Uterus (tissue), 4 donors: Measurements from ENCODE around the gene HIF1AN. TPM values are rescaled to one million over a fixed set of nuclear protein-coding genes. Genes with fewer than 3 reads are reported as not detected.
A peak's percentile ranks its signal among the peaks of the same experiment; 100 is the strongest.

Source experiments
- DNase-seq, 2 donors: peaks; one replicate each; pipeline ENCODE4 v3.0.0-alpha.2; 2019 to 2020
- H3K27ac ChIP-seq, 2 donors: fragments of 200-600 bp; sonication (generic); 1 replicate in 1 of 2; 2 replicates in 1 of 2; pipeline ENCODE4 v1.5.1; 2016 to 2018
- H3K27me3 ChIP-seq, 2 donors: fragments of 200-600 bp; sonication (generic); one replicate each; pipeline ENCODE4 v1.5.1; 2018 to 2019; ENCODE audit warnings: control low read depth in 1 of 2
- H3K36me3 ChIP-seq, 2 donors: fragments of 200-600 bp; sonication (generic); one replicate each; pipeline ENCODE4 v1.5.1; 2019; ENCODE audit warnings: control low read depth in 1 of 2
- H3K4me1 ChIP-seq, 2 donors: fragments of 200-600 bp; sonication (generic); one replicate each; pipeline ENCODE4 v1.5.1; 2018 to 2019; ENCODE audit warnings: control low read depth in 1 of 2
- H3K4me3 ChIP-seq, 2 donors: fragments of 200-600 bp; sonication (generic); 1 replicate in 1 of 2; 2 replicates in 1 of 2; pipeline ENCODE4 v1.5.1; 2018 to 2019; ENCODE audit warnings: mild to moderate bottlenecking in 1 of 2
- H3K9me3 ChIP-seq, 2 donors: fragments of 200-600 bp; sonication (generic); one replicate each; pipeline ENCODE4 v1.5.1; 2019; ENCODE audit warnings: control low read depth in 1 of 2
- POLR2A ChIP-seq, 2 donors: fragments of 450-650 bp; IDR thresholded peaks; one replicate each; pipeline ENCODE4 v1.6.1; 2016; ENCODE audit warnings: antibody characterized with exemption in 2 of 2, mild to moderate bottlenecking in 1 of 2, moderate library complexity in 1 of 2
- intact Hi-C: fragments of 100-400 bp; cut with DNase I; formaldehyde crosslinking; loops from one replicate; pipeline ENCODE4 v1.15.1; 2023; ENCODE audit warnings: low total_unique reads
- total RNA-seq, 4 donors: library from RNA; depleted of rRNA in 3 of 4; stranded (reverse); fragments of >200 nt in 3 of 4; gene quantifications; one replicate each; pipeline versions ENCODE4 v1.1.0 to v1.2.4, GENCODE V29; 2014 to 2023
- TF ChIP-seq, protein P1 (sequence below), 4 experiments: fragments of 200-600 bp in 2 of 4; fragments of 450-650 bp in 2 of 4; sonication (generic) in 2 of 4; IDR thresholded peaks; one replicate each; pipeline ENCODE4 v1.5.1; 2016 to 2019; ENCODE audit warnings: antibody characterized with exemption in 4 of 4, mild to moderate bottlenecking in 2 of 4, moderate library complexity in 1 of 4
- donor health status: DM: yes; HTN: yes; CAD: no.

The HIF1AN gene
- total RNA-seq, 4 donors from 2014 or later: 2.8 to 36.2 (median 13.6) TPM

DNA sequence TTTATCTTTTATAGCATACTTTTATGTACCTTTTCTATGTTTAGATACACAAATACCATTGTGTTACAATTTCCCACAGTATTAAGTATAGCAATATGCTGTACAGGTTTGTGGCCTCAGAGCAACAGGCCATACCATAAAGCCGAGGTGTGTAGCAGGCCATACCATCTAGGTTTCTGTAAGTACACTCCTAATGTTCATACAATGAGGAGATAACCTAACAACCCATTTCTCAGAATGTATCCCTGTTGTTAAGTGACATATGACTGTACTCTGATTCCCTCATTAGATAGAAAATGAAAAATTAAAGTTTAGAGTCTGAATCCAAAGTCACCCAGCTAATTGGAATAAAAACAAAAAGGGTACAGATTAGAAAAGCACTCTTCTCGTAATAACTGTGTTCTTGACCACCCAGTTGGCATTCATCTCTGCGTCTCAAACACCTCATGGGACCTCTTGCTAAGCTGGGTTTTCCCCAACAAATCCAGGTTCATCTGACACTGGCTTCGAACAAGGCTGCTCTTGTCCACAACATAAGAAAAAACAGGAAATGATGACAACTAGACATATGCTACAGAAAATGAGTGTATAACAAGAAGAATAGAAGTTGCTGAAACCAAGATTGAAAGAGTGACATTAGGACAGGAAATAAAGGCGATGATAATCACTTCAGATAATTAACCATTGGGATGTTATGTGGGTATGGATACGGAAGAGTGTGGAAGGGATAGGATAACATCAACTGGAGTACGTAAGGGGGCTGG lies 7.4 kb upstream of the HIF1AN start:
- intact Hi-C loops: no loop called here
- no peaks in the 10 kb centered on the region for H3K4me1 ChIP-seq
- H3K9me3 ChIP-seq: no peaks in the 10 kb centered on the region
- H3K36me3 ChIP-seq: no peaks in the 10 kb centered on the region
- TF ChIP-seq, protein P1, sequence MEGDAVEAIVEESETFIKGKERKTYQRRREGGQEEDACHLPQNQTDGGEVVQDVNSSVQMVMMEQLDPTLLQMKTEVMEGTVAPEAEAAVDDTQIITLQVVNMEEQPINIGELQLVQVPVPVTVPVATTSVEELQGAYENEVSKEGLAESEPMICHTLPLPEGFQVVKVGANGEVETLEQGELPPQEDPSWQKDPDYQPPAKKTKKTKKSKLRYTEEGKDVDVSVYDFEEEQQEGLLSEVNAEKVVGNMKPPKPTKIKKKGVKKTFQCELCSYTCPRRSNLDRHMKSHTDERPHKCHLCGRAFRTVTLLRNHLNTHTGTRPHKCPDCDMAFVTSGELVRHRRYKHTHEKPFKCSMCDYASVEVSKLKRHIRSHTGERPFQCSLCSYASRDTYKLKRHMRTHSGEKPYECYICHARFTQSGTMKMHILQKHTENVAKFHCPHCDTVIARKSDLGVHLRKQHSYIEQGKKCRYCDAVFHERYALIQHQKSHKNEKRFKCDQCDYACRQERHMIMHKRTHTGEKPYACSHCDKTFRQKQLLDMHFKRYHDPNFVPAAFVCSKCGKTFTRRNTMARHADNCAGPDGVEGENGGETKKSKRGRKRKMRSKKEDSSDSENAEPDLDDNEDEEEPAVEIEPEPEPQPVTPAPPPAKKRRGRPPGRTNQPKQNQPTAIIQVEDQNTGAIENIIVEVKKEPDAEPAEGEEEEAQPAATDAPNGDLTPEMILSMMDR (IDR thresholded peaks at IDR 0.05): no peak
- no peak for TF ChIP-seq POLR2A (IDR thresholded peaks at IDR 0.05)
- H3K4me3 ChIP-seq: peak overlapping the region; percentile 88 to 96
- DNase-seq: no peak
- peak overlapping the region; percentile 81 to 88 for H3K27ac ChIP-seq
- H3K27me3 ChIP-seq: no peaks in the 10 kb centered on the region

DNA sequence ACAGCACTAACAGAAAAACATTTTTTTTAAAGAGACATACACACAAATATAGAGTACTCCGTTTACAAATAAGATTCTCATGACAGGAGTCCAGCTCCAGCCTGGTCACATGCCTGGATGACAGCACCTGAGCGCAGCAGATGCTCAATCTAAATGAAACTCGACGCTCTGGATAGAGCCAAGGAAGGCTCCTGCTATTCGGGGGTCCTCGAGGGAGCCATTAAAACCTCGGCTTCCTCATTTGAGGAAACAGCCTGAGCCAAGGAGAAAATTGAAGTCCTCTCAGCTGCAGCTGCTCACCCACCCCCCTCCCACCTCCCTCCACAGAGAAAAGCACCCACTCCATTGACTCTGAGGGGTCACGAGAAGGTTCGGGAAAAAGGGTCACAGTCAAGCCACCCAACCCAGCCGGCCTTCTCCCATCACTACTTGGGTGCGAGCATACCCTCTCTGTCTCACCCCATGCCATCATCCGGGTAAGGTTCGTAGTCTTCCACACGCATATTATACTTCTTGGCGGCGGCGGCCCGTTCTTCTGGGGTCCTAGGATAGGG lies 6.7 kb upstream of the HIF1AN start:
- Histone ChIP-seq H3K4me1 (no peaks in the 10 kb centered on the region), H3K9me3 (no peaks in the 10 kb centered on the region), H3K27ac (peak overlapping the region; percentile 81 to 88), H3K36me3 (no peaks in the 10 kb centered on the region), H3K4me3 (peak overlapping the region; percentile 88 to 96), H3K27me3 (no peaks in the 10 kb centered on the region)
- TF ChIP-seq, protein P1 (IDR thresholded peaks at IDR 0.05): no peak
- no peak for TF ChIP-seq POLR2A (IDR thresholded peaks at IDR 0.05)
- no peak for DNase-seq
- intact Hi-C loops: no loop called here

DNA sequence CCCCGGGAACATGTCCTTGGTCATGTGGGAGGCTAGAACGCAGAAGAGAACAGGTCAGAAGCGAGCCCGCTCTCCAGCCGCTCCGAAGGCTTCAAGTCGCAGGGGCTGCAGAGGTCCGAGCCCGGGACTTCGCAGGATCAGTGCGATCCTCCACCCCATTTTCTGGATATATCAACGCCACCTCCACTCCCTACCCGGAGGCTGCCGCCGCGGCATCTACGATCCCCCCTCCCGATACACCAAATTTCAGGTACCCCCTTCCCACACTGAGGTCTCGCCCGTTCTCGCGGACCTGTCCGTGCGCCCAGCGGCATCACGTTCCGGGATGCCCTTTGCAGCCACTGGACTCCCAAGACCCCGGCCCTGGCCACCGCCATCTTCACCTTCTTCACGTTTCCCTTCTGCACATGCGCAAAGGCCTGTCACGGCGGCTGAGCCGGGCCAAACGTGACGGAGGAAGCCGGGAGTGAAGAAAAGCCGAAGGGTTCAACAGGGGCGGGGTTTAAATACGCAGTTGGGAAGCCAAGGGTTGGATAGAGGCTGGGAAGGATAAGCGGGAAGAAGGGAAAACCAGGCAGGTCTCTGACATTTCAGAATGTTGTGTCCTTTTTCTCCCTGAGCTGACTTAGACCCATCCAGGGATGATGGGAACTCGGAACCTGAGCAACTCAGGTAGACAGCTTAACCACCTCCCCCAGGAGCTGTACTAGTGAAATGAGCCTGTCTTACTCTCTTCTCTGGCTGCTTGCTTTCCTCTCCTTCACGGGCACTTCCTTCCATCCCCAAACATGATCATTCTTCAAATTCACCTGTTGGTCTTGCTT lies 6.1 kb upstream of the HIF1AN start, which contains the start of gene NDUFB8:
Gene NDUFB8, minus strand, starts transcription at position 397 of the 824 bp plus-strand sequence. Its CDS starts 20 bp downstream, at position 377.
- Histone ChIP-seq H3K9me3 (no peaks in the 10 kb centered on the region), H3K4me1 (no peaks in the 10 kb centered on the region), H3K27me3 (no peaks in the 10 kb centered on the region), H3K4me3 (peak within 1 kb of the TSS; percentile 88 to 96), H3K36me3 (no peaks in the 10 kb centered on the region), H3K27ac (peak within 1 kb of the TSS; percentile 81 to 88)
- peak; percentile 87 for DNase-seq
- TF ChIP-seq POLR2A (IDR thresholded peaks at IDR 0.05): peak in 1 of 2 donors; percentile 38
- TF ChIP-seq, protein P1 (IDR thresholded peaks at IDR 0.05): peak in 2 of 4 experiments; percentile 11 to 36
- intact Hi-C loops: no loop called here

DNA sequence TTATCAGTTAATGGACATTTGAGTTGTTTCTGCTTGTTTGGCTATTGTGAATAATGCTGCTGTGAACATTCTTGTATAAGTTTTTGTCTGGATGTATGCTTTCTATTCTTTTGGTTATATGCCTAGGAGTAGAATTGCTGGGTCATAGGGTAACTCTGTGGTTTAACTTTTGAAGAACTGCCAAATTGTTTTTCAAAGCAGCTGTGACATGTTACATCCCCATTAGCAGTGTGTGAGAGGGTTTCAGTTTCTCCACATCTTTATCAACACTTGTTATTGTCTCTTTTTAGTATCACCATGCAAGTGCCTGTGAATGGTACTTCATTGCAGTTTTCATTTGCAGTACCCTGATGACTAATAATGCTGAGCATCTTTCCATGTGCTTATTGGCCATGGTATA lies 4.0 kb upstream of the HIF1AN start:
- H3K27ac ChIP-seq: no peak overlapping the region
- H3K9me3 ChIP-seq: no peaks in the 10 kb centered on the region
- peaks cover 0 to 8% of the 10 kb centered on the region in 2 donors for H3K4me1 ChIP-seq
- H3K36me3 ChIP-seq: no peaks in the 10 kb centered on the region
- H3K27me3 ChIP-seq: no peaks in the 10 kb centered on the region
- TF ChIP-seq, protein P1 (IDR thresholded peaks at IDR 0.05): no peak
- TF ChIP-seq POLR2A (IDR thresholded peaks at IDR 0.05): no peak
- intact Hi-C loops: no loop called here
- no peak overlapping the region for H3K4me3 ChIP-seq
- DNase-seq: no peak
